Hepatocyte (in vitro differentiated cells): Measurements from ENCODE around the gene AUTS2.

Source experiments
- EZH2phosphoT487 ChIP-seq: fragments of 200-600 bp; sonication (generic); IDR thresholded peaks from one replicate; pipeline ENCODE4 v1.6.1; 2018; ENCODE audit warnings: antibody characterized with exemption, mild to moderate bottlenecking, low read depth, moderate library complexity; ENCODE audit not compliant: unreplicated experiment, severe bottlenecking
- TF ChIP-seq, protein P1 (sequence below): fragments of 200-600 bp; sonication (generic); IDR thresholded peaks from 2 replicates; pipeline ENCODE4 v1.5.1; 2016; ENCODE audit warnings: antibody characterized with exemption, mild to moderate bottlenecking; ENCODE audit not compliant: poor library complexity

DNA sequence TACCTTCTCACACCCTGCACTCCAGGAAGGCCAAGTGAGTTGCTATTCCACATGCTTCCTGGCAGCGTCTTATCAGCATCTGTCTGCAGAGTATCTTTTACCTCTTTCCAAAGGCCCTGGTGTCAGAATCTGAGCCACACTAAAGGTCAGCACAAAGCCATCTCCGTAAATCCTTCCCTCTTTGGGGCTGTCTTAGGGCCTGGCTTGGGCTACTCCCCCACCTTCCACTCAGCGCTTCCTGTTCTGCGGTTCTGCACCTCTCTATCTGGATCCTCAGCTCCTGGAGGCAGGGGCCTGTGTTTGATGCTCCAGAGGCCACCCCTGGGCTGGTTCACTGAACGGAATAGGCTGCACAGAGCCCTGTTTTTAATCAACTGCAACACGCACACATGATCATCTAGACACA lies 1198.8 kb downstream of the AUTS2 start:
- TF ChIP-seq, protein P1, sequence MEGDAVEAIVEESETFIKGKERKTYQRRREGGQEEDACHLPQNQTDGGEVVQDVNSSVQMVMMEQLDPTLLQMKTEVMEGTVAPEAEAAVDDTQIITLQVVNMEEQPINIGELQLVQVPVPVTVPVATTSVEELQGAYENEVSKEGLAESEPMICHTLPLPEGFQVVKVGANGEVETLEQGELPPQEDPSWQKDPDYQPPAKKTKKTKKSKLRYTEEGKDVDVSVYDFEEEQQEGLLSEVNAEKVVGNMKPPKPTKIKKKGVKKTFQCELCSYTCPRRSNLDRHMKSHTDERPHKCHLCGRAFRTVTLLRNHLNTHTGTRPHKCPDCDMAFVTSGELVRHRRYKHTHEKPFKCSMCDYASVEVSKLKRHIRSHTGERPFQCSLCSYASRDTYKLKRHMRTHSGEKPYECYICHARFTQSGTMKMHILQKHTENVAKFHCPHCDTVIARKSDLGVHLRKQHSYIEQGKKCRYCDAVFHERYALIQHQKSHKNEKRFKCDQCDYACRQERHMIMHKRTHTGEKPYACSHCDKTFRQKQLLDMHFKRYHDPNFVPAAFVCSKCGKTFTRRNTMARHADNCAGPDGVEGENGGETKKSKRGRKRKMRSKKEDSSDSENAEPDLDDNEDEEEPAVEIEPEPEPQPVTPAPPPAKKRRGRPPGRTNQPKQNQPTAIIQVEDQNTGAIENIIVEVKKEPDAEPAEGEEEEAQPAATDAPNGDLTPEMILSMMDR: no peak
- no peak for TF ChIP-seq EZH2phosphoT487
